ENCODE measurements around the gene NTM.
"Not testable (repeated sequence)": the region's sequence is repeated elsewhere in the genome, so short reads cannot be mapped to it uniquely, and the experiment has no call there.

NTM gene

DNA sequence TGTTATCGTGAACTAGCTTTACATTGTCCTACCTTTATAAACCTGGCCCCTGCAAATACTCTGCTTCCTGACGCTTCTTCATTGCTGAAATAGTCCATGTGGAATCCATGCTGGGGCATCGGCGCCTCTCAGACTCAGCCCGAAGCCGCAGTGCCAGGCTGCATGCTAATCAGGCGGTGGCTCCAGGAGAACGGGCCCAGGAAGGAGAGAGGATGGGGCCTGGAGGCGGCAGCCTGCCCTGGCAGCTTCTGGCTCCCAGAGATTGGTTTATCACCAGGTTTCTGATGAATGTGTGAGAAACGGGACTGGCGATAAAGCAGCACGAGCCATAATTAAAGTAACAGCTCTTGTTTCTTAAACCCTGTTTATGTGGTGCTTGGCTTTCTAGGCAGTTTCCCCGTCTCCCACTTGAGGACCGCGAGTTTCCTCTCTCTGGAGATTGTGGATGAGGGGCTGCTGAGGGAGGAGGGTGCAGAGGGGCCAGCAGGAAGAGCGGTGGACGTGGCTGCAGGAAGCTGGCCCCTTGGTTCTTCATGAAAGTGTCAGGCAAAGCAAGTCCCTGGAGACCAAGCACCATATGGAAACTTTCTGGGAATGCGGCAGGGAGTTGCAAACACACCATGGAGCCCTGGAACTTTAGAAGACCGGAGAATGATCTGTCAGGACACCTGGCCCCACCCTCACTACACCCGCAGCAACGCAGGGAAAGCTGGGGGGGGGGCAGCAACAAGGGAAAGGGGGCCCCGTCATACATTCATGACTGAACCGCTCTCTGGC, 93.4 kb downstream of the NTM start:
- no peak for DNase-seq (ENCODE audit: low read depth)

DNA sequence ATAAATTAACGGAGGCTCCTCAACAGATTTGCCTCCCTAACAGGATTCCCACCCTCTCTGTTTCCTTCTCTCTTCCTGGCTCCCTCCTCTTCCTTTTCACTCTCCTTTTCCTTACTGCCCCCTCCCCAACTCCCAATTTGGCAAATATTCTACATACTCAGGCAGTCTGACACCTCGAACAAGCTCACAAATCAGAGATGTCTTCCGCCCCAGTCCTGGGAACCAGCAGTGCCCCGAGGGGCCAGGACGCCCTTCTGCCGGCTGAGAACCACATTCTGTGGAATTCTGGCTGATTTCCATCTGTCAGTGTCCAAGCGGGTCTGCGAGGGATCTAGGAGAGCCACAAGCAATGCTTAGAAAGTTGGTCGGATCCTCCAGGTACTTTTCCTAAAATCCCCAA, 94.0 kb downstream of the NTM start:
- no peak for DNase-seq (ENCODE audit: low read depth)

GRCh38 chr11:131465039-131465438, 94.6 kb downstream of the NTM start:
- DNase-seq (ENCODE audit: low read depth), result no peak

DNA sequence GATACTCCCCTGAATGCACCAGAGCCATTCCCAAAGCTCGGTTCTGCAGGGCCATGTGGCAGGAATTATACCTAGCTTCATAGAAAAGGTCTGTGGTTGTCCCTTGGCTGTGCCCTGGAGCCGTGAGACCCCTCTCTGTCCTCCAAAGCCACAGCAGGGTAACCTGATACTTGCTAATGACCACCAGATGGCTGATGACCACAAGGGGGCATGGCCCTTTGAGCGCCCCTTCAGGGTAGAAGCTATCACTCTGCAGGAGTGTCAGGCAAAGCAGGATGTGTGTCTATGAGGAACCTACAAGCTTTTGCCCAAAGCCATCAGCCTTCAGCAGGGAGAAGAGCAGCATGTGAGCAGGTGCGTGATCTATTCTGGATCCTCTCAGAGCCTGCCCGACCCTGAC, 95.3 kb downstream of the NTM start:
- DNase-seq (ENCODE audit: low read depth), result no peak

DNA sequence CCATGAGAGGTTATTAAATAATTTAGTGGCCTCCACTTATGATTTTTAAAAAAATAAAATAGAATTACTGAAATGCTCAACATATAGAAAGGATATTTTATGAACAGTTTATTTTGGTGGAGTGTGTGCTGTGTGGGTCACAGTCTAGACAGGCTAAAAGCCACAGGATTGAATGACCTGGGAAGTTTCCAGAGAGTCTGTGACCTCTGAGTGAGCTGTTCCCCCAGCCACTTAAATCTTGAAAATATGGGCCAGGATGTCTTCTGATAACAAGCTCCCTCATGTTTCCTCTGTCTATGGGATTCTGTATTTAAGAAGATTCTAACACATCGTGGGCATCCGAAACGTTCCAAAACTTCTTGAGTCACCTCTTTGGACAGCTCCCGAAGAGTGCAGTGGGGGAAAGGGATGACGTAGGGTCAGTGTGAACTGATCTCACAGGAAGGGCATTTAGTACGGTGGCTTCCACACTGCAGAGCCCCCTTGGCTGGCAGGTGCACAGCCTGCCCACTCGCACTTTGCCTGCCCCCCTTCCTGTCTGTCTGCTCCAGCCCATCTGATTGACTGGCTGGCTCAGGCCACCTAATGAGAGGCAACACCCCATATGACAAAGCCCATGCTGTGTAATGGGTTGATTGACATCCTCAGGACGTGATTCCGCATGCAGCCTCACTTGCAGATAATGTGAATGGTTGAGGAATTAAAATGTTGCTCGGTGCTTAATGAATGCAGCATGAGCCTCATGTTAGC, 97.4 kb downstream of the NTM start:
- DNase-seq (ENCODE audit: low read depth), result no peak

GRCh38 chr11:131468565-131468964, 98.2 kb downstream of the NTM start:
- DNase-seq (ENCODE audit: low read depth), result no peak

DNA sequence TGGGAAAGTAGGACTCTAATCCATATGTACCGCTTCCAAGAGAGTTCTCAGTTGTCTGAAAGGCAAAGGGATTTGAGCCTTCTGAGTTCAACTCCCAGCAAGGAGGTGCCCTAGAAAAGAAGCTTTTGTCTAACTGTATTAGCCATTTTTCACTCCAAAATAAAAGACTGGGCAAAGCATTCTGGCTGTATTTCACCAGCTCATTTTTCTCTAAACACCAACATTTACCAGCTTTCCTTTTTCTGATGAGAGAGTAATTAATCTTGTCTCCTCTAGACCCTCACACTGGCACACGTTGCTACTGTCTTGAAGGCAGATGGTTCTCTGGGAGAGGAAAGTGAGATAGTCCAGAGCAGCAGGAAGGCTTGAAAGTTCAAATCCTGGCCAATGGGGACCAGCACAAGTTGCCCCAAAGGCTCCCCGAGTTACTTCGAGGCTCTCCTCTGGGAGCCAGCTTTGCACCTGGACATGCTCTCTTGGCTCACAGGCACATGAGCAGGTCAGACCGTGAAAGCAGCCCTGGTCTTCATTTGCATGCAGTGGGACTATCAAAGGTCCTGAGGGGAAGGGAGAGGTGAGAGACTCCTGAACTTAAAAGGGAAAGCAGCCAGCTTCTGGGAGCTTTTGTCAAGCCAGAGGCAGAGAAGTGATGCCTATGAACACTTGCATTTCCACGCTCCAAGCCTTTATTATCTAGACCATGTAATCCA, 100.0 kb downstream of the NTM start:
- DNase-seq (ENCODE audit: low read depth), result no peak

GRCh38 chr11:131471976-131472375, 101.6 kb downstream of the NTM start:
- no peak for DNase-seq (ENCODE audit: low read depth)

- DNase-seq (ENCODE audit: low read depth), result no peak
Observed at GRCh38 chr11:131474947-131475346, 104.5 kb downstream of the NTM start.

DNA sequence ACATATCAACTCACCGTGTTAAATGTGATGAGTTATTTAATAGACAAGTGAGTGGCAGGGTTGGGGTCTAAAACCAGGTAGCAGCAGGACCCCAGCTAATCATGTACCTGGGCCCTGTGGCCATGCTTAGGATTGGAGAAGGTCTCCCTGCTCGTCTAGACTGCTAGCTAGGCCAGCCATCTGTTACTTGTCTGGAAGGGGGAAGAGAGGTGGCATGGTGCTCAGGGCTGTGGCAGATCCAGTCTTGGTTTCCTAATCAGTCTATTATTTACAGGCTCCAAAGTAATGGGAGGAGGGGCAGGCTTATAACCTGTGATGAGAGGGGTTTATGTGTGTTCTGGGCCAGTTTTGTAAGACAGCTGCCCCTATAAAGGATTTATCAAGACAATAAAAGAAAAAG, 105.9 kb downstream of the NTM start:
- DNase-seq (ENCODE audit: low read depth), result no peak

DNA sequence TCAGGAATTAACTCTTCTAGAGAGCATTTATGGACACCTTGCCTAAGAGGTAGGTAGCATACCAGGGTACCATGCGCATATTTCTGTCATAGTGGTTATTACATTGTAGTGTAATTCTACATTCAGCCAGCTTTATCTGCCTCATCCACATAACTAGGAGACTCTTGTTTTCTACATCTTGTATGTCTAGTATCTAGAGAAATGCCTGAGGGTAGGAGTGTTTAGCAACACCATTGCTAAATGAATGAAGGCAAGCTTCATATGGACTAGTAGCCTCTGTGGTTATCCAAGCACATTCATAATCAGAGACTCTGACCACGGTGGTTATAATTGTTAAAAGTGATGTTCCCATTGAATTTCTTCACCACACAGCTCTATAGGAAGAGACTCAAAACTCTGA, 107.9 kb downstream of the NTM start:
- no peak for DNase-seq (ENCODE audit: low read depth)

- DNase-seq (ENCODE audit: low read depth), result no peak
Observed at GRCh38 chr11:131481303-131481702, 110.9 kb downstream of the NTM start.

DNA sequence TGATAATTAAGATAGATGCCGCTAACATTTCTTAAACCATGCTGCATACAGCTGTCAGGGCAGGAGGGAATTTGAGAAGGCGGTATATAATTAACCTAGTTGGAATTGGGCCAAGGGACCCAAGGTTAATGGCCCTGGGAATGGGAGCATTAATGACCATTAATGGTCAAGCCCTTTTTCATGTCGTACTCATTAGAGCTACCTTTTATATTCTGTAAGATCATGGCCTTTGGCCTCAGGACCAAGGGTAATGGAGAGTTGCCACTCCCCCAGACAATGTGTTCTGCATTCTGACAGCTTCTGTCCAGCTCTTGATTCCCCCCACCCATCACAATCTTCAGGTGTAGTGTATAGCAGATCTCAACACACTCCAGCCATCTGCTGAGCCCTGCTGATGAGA, 111.6 kb downstream of the NTM start:
- DNase-seq (ENCODE audit: low read depth), result no peak

DNA sequence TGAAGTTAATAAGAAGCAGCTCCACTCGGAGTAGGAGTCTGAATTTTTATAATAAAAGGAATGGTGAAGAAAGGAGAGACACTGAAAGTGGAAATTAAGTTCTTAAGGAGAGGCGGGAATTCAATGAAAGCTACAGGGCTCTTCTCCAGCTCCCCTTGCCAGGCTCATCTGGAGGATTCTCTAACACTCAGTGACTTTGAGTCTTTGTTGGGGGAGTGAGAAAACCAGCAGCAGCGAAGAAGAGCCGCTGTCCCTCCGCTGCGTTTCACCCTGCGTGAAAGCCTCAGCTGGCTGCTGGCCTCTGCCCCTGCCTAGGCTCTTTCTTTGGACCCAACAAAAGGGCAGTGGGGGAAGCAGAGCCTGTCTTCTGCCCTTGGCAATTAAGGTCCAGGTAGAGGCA, 113.0 kb downstream of the NTM start:
- DNase-seq (ENCODE audit: low read depth), result no peak

GRCh38 chr11:131483877-131484276, 113.5 kb downstream of the NTM start:
- DNase-seq (ENCODE audit: low read depth), result no peak

- DNase-seq (ENCODE audit: low read depth), result no peak
Observed at GRCh38 chr11:131486100-131486499, 115.7 kb downstream of the NTM start.

GRCh38 chr11:131486937-131487635, 116.7 kb downstream of the NTM start:
- DNase-seq (ENCODE audit: low read depth), result no peak

DNA sequence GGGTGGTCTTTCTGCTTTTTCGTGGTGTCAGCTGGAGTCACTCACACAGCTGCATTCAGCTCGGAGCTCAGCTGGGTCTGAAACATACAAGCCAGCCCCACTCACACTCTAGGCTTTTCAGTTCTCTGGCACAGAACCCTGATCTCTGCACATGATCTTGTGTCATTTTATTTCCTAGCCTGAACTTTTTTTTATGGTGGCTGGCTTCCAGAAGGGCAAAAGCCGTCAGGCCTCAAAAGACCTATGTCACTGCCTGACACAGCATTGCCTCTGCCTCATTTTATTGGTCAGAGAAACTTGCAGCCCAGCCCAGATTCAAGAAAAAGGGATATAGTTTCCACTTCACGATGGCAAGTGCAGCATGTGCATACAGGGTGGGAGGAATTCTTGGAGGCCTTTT, 117.8 kb downstream of the NTM start:
- DNase-seq (ENCODE audit: low read depth), result no peak

- DNase-seq (ENCODE audit: low read depth), result no peak
Observed at GRCh38 chr11:131491503-131491902, 121.1 kb downstream of the NTM start.

DNA sequence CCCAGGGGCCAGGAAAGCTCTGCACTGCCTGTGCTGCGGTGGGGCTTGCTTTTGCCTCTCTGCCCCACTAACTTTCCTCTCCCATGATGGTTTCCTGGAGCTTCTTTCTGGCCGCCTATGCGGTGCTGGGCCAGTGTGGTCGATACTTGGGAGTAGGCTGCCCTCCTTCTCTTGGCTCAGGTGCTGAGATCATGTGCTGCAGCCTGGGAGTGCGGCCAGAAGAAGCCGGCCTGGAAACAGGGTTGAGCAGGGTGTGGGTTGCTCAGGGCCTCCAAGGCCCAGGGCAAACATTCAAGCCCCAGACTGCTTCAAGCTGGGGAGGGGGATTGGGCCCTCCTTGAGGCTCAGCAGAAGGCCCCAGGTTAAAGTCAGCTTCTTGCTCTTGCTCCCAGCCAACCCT, 125.0 kb downstream of the NTM start:
- no peak for DNase-seq (ENCODE audit: low read depth)

DNA sequence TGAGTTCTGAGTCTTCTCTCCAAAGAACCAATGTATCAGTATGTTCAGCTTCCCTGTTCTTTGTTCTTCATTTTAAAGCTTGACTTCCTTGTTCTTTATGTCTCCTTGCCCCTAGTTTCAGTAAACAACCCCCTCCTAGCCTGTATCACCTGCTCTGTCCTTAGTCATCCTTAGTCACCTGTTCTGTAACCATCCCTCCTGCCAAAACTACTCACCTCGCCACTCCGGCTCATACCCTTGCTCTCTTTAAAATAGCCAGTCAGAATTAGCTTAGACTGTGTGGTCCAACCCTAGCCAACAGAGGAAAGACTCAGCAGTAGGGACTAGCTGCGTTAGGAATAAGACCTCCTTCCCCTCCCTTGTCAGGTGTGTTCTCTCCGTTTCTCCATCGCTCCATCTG, 127.3 kb downstream of the NTM start:
- DNase-seq (ENCODE audit: low read depth), result not testable (repeated sequence)

DNA sequence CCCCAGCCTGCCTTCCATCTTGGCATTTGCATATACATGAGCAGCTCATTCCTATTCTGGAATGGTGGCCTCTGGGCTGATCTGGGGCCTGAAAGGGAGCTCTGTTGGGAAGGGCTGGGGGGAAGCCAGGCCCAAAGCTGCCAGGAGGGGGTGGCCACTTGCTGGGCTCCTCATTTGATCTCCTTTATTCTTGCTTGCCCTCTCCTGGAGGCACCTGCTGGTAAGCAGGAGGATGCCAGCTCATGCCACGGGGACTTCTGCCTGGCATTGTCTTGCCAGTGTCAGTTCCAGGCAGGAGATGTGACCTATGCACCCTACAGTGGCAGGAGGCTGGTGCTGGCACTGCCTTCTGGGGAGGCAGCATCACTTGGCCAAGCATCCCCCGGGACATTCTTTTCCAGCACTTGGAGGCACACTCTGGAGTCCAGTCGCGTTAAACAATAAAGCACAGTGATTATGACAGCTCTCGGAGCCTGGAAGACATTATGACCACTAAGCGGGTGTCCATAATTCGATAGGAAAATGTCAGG, 128.3 kb downstream of the NTM start:
- DNase-seq (ENCODE audit: low read depth), result no peak

Measured in stimulated activated CD8-positive, alpha-beta memory T cell treated with anti-CD3 and anti-CD28 coated beads, Interleukin-15, amount 100 ng/mL, for 24 hours (primary cell).